Vagina (tissue), 2 donors: Measurements from ENCODE around the gene VPS4A. TPM values are rescaled to one million over a fixed set of nuclear protein-coding genes. Genes with fewer than 3 reads are reported as not detected.

ENCODE experiments used
- DNase-seq, 2 donors: peaks; one replicate each; pipeline ENCODE4 v3.0.0-alpha.2; 2017; ENCODE audit errors: extremely low spot score in 2 of 2
- H3K27ac ChIP-seq: fragments of 200-600 bp; sonication (generic); one replicate; pipeline ENCODE4 v1.5.1; 2019
- H3K27me3 ChIP-seq: fragments of 200-600 bp; sonication (generic); one replicate; pipeline ENCODE4 v1.5.1; 2019
- H3K36me3 ChIP-seq, 2 donors: fragments of 200-600 bp; sonication (generic); one replicate each; pipeline ENCODE4 v1.5.1; 2017 to 2019
- H3K4me1 ChIP-seq: fragments of 200-600 bp; sonication (generic); one replicate; pipeline ENCODE4 v1.5.1; 2019
- H3K4me3 ChIP-seq, 2 donors: fragments of 200-600 bp; sonication (generic); 1 replicate in 1 of 2; 2 replicates in 1 of 2; pipeline ENCODE4 v1.5.1; 2016 to 2019
- H3K9me3 ChIP-seq: fragments of 200-600 bp; sonication (generic); one replicate; pipeline ENCODE4 v1.5.1; 2019
- POLR2A ChIP-seq, 2 donors: fragments of 450-650 bp; IDR thresholded peaks; one replicate each; pipeline ENCODE4 v1.6.1; 2017; ENCODE audit warnings: antibody characterized with exemption in 2 of 2, mild to moderate bottlenecking in 2 of 2, moderate library complexity in 2 of 2
- POLR2AphosphoS5 ChIP-seq, 2 donors: sonication (generic); formaldehyde crosslinking; IDR thresholded peaks; one replicate each; pipeline ENCODE4 v1.9.0; 2017; ENCODE audit warnings: antibody characterized with exemption in 2 of 2, mild to moderate bottlenecking in 2 of 2, low read depth in 1 of 2; ENCODE audit not compliant: insufficient read depth in 1 of 2
- intact Hi-C: fragments of 100-400 bp; cut with DNase I; formaldehyde crosslinking; loops from one replicate; pipeline ENCODE4 v1.15.1; 2023
- total RNA-seq: library from RNA; depleted of rRNA; stranded (reverse); fragments of >200 nt; gene quantifications from one replicate; pipeline ENCODE4 v1.2.3, GENCODE V29; 2016
- TF ChIP-seq, protein P1 (sequence below), 3 experiments: fragments of 450-650 bp in 2 of 3; fragments of 200-600 bp in 1 of 3; sonication (generic) in 1 of 3; IDR thresholded peaks; one replicate each; pipeline ENCODE4 v1.5.1; 2017 to 2019; ENCODE audit warnings: antibody characterized with exemption in 3 of 3, mild to moderate bottlenecking in 2 of 3, moderate library complexity in 2 of 3

The VPS4A gene
- total RNA-seq, result 27.7 TPM

DNA sequence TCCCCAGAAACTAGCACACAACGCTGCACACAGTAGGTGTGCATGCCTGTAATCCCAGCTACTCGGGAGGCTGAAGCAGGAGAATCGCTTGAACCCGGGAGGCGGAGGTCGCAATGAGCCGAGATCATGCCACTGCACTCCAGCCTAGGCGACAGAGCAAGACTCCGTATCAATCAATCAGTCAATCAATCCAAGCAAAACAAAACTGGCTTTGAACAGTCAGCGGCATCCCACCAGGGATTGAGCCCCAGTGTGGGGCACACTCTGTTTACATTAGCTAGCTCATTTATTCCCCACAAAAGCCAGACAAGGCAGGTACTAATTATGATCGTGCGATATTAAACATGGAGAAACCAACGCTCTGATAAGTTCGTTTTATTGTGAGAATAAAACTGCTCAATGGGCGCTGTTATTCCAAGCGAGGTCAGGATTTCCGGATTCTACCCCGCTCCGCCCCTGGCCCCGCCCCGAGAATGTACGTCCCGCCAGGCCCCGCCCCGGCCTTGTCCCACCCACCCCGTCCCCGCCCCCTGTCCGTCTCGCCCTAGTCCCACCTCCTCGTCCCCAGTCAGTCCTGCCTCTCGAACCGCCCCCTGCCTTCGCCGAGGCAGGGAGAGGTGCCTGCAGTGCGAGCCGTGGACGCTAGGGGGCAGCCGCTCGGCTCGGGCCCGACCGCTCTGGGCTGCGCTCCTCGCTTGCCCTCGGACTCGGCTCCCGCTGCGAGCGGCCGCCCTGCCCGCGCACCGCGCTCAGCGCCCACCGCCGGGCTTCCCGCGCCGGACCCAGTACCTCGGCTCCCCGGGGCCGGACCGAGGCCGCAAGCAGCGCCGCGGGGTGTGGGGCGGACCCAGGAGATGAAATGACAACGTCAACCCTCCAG, at the start of gene VPS4A:
VPS4A (plus strand) TSS at position 698 of the 880 bp plus-strand sequence; CDS start at position 860, 162 bp downstream.
- peak within 1 kb of the TSS; percentile 93 to 97 for H3K4me3 ChIP-seq
- no peak for DNase-seq
- TF ChIP-seq, protein P1, sequence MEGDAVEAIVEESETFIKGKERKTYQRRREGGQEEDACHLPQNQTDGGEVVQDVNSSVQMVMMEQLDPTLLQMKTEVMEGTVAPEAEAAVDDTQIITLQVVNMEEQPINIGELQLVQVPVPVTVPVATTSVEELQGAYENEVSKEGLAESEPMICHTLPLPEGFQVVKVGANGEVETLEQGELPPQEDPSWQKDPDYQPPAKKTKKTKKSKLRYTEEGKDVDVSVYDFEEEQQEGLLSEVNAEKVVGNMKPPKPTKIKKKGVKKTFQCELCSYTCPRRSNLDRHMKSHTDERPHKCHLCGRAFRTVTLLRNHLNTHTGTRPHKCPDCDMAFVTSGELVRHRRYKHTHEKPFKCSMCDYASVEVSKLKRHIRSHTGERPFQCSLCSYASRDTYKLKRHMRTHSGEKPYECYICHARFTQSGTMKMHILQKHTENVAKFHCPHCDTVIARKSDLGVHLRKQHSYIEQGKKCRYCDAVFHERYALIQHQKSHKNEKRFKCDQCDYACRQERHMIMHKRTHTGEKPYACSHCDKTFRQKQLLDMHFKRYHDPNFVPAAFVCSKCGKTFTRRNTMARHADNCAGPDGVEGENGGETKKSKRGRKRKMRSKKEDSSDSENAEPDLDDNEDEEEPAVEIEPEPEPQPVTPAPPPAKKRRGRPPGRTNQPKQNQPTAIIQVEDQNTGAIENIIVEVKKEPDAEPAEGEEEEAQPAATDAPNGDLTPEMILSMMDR (IDR thresholded peaks at IDR 0.05), result peak; percentile 68 to 82 (median 80)
- TF ChIP-seq POLR2AphosphoS5 (IDR thresholded peaks at IDR 0.05; ENCODE audit: insufficient read depth in 1 of 2, low read depth in 1 of 2) (peak in 1 of 2 donors; percentile 37), POLR2A (IDR thresholded peaks at IDR 0.05) (peak in 1 of 2 donors; percentile 43)
- H3K4me1 ChIP-seq, result peaks cover 21% of the 10 kb centered on the region
- H3K36me3 ChIP-seq, result peaks cover 0 to 14% of the 10 kb centered on the region in 2 donors
- intact Hi-C loops, result no loop called here
- H3K27ac ChIP-seq, result peak within 1 kb of the TSS; percentile 86
- H3K27me3 ChIP-seq, result no peaks in the 10 kb centered on the region
- no peaks in the 10 kb centered on the region for H3K9me3 ChIP-seq

DNA sequence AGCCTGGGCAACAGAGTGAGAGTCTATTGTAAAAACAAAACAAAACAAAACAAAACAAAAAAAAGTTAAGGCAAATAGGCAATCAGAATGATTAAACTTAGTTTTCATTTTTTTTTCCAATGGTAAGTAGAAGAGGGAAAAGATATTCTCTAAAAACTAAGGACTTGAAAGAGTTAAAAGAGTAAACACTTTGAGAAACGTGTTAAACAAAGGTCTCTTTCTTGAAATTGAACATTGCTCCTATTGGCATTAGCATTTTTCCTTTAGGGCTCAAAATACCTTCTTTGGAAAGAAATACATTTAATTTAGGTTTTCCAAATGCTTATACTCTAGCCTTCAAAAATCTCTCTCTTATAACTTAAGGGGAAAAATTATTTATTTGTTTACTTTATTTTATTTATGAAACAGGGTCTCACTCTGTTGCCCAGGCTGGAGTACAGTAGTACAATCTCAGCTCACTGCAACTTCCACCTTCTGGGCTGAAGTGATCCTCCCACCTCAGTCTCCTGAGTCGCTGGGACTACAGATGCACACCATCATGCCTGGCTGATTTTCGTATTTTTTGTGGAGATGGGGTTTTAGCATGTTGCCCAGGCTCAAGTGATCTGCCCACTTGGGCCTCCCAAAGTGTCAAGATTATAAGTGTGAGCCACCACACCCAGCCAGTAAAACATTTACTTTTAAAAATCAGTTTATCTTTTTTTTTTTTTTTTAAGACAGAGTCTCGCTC, 44.7 kb upstream of the VPS4A start:
- Histone ChIP-seq H3K36me3 (no peaks in the 10 kb centered on the region), H3K27ac (no peak overlapping the region), H3K4me3 (no peak overlapping the region), H3K9me3 (no peaks in the 10 kb centered on the region), H3K27me3 (no peaks in the 10 kb centered on the region), H3K4me1 (peaks cover 12% of the 10 kb centered on the region)
- intact Hi-C loops, result no loop called here
- DNase-seq, result no peak
- TF ChIP-seq POLR2A (IDR thresholded peaks at IDR 0.05) (no peak), POLR2AphosphoS5 (IDR thresholded peaks at IDR 0.05; ENCODE audit: insufficient read depth in 1 of 2, low read depth in 1 of 2) (no peak)
- TF ChIP-seq, protein P1 (IDR thresholded peaks at IDR 0.05), result no peak

DNA sequence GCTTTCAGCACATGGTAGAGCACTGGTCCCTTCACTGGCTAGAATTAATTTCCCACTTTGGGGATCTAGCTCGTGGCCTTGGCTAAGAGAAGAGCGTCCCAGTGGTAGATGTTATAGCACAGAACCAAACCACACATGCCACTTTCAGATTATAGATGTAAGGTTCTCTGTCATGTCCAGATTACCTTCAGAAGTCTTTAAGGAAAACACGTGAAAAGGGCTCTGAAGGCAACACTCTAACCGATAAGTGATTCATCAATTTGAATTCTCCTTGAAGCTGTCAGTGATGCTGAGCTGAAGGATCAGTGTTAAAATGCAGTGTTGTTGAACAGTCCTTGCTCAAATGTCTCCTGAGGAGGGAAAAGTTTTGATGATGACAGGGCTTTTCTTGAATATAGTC, 43.5 kb upstream of the VPS4A start:
- no peak for DNase-seq
- H3K36me3 ChIP-seq, result no peaks in the 10 kb centered on the region
- TF ChIP-seq, protein P1 (IDR thresholded peaks at IDR 0.05), result no peak
- TF ChIP-seq POLR2AphosphoS5 (IDR thresholded peaks at IDR 0.05; ENCODE audit: insufficient read depth in 1 of 2, low read depth in 1 of 2), result no peak
- TF ChIP-seq POLR2A (IDR thresholded peaks at IDR 0.05), result no peak
- H3K9me3 ChIP-seq, result no peaks in the 10 kb centered on the region
- no peak overlapping the region for H3K27ac ChIP-seq
- H3K27me3 ChIP-seq, result no peaks in the 10 kb centered on the region
- peaks cover 12% of the 10 kb centered on the region for H3K4me1 ChIP-seq
- intact Hi-C loops, result no loop called here
- no peak overlapping the region for H3K4me3 ChIP-seq

DNA sequence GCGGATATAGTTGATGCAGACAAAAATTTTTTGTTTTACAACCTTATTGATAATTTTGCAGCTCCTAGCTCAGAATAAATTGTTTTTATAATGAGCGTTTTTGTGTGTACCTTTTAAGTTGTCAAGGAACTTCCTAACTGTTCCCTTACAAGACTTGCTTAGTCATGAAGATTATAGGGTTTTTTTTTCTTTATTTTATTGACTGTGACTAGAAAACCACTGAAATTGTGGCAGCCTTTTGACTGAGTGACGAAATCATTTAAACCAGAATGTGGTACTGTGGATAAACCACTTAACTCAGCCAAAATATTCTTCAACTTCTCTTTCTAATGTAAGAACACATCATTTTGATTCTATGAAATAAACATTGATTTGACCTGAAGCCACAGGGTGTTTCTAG, 40.8 kb upstream of the VPS4A start:
- DNase-seq, result no peak
- Histone ChIP-seq H3K4me3 (no peak overlapping the region), H3K9me3 (no peaks in the 10 kb centered on the region), H3K36me3 (no peaks in the 10 kb centered on the region), H3K4me1 (peaks cover 20% of the 10 kb centered on the region), H3K27ac (peak overlapping the region; percentile 41), H3K27me3 (no peaks in the 10 kb centered on the region)
- TF ChIP-seq, protein P1 (IDR thresholded peaks at IDR 0.05), result no peak
- TF ChIP-seq POLR2AphosphoS5 (IDR thresholded peaks at IDR 0.05; ENCODE audit: insufficient read depth in 1 of 2, low read depth in 1 of 2) (no peak), POLR2A (IDR thresholded peaks at IDR 0.05) (no peak)
- intact Hi-C loops, result no loop called here
